ENCODE measurements around the gene OTOP2.

Gene OTOP2

DNA sequence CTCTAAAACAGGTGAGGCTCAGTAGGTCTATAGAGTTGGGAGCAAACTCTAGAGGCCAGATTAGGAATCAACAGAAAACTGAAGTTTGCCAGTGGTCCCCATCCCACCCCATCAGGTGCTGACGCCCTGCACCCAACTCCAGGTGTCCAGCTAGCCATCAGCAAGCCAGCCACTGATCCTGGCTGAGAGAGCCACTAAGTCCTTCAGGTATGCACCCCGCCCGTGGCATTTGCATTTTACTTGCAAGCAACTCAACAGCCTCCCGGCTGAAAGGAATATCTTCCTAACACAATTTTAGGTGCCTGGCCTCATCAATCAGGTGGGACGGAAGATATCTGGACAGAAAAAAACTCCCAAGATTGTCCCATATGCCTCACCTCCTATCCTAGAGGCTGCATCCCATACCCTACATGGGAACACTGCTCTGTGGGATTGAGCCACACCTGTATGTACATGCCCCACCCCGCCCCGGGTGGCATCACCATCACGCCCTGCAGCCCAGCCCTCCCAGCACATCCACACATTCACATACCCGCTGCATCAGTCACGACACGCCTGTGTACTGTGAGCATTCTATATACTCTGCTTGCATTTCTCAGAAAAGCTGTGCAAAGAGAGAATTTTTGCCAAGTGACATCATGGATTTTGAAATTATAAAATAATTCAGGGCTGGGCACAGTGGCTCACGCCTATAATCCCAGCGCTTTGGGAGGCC is 19.9 kb downstream of the OTOP2 start:
- Histone ChIP-seq H2AFZ (ENCODE audit: low read depth, low read length, severe bottlenecking) (no peak overlapping the region), H3K9me2 (replicated peaks; ENCODE audit: insufficient read depth, low read length) (no peaks in the 10 kb centered on the region), H4K20me1 (ENCODE audit: low read depth, low read length) (no peaks in the 10 kb centered on the region), H3K79me2 (ENCODE audit: insufficient read depth, low read length) (no peaks in the 10 kb centered on the region), H3F3A (ENCODE audit: insufficient read depth) (no peaks in the 10 kb centered on the region), H3K4me3 (ENCODE audit: insufficient read depth, low read length, poor library complexity, severe bottlenecking) (no peak overlapping the region), H3K27me3 (ENCODE audit: low read length) (no peaks in the 10 kb centered on the region), H3K27ac (ENCODE audit: low read depth, low read length) (no peak overlapping the region), H3K9me3 (ENCODE audit: insufficient read depth, low read length) (no peaks in the 10 kb centered on the region), H3K9ac (ENCODE audit: low read length) (no peak overlapping the region), H3K4me2 (ENCODE audit: low read depth, low read length, poor library complexity, severe bottlenecking) (no peak overlapping the region), H3K36me3 (ENCODE audit: low read length) (no peaks in the 10 kb centered on the region)
- TF ChIP-seq, protein P1, sequence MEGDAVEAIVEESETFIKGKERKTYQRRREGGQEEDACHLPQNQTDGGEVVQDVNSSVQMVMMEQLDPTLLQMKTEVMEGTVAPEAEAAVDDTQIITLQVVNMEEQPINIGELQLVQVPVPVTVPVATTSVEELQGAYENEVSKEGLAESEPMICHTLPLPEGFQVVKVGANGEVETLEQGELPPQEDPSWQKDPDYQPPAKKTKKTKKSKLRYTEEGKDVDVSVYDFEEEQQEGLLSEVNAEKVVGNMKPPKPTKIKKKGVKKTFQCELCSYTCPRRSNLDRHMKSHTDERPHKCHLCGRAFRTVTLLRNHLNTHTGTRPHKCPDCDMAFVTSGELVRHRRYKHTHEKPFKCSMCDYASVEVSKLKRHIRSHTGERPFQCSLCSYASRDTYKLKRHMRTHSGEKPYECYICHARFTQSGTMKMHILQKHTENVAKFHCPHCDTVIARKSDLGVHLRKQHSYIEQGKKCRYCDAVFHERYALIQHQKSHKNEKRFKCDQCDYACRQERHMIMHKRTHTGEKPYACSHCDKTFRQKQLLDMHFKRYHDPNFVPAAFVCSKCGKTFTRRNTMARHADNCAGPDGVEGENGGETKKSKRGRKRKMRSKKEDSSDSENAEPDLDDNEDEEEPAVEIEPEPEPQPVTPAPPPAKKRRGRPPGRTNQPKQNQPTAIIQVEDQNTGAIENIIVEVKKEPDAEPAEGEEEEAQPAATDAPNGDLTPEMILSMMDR (IDR thresholded peaks at IDR 0.05; ENCODE audit: insufficient read depth, low read length, poor library complexity, severe bottlenecking), result no peak
- no peak for TF ChIP-seq EZH2phosphoT487 (conservative IDR thresholded peaks at IDR 0.05; ENCODE audit: low read length)

DNA sequence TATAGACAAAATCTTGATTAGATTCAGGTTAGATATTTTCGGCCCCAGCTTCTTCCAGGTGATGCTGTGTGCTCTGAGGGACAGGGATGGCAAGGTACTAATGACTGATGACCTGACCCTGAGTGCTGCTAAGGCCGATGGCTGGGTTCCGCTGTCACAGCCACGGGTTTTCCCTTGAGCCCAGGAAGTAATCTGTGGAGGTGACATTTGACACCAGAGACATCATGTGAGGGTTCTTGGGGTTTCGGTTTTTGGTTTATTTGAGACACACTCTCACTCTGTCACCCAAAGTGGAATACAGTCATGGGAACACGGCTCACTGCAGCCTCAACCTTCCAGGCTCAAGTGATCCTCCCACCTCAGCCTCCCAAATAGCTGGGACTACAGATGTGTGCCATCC is 21.5 kb downstream of the OTOP2 start:
- Histone ChIP-seq H3K36me3 (ENCODE audit: low read length) (no peaks in the 10 kb centered on the region), H3K4me3 (ENCODE audit: insufficient read depth, low read length, poor library complexity, severe bottlenecking) (no peak overlapping the region), H2AFZ (ENCODE audit: low read depth, low read length, severe bottlenecking) (no peak overlapping the region), H3K4me2 (ENCODE audit: low read depth, low read length, poor library complexity, severe bottlenecking) (no peak overlapping the region), H3K79me2 (ENCODE audit: insufficient read depth, low read length) (no peaks in the 10 kb centered on the region), H3K9ac (ENCODE audit: low read length) (no peak overlapping the region), H3K27me3 (ENCODE audit: low read length) (no peaks in the 10 kb centered on the region), H3K9me2 (replicated peaks; ENCODE audit: insufficient read depth, low read length) (no peaks in the 10 kb centered on the region), H3K9me3 (ENCODE audit: insufficient read depth, low read length) (no peaks in the 10 kb centered on the region), H4K20me1 (ENCODE audit: low read depth, low read length) (no peaks in the 10 kb centered on the region), H3K27ac (ENCODE audit: low read depth, low read length) (no peak overlapping the region), H3F3A (ENCODE audit: insufficient read depth) (no peaks in the 10 kb centered on the region)
- TF ChIP-seq EZH2phosphoT487 (conservative IDR thresholded peaks at IDR 0.05; ENCODE audit: low read length), result no peak
- TF ChIP-seq, protein P1 (IDR thresholded peaks at IDR 0.05; ENCODE audit: insufficient read depth, low read length, poor library complexity, severe bottlenecking), result no peak

DNA sequence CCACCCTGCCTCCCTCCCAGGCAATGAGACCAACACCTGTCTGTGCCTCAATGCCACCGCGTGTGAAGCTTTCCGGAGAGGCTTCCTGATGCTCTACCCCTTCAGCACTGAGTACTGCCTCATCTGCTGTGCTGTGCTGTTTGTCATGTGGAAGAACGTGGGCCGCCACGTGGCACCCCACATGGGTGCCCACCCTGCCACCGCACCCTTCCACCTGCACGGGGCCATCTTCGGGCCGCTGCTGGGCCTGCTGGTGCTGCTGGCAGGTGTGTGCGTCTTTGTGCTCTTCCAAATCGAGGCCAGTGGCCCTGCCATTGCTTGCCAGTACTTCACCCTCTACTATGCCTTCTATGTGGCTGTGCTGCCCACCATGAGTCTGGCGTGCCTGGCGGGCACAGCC is 22.6 kb downstream of the OTOP2 start:
- no peaks in the 10 kb centered on the region for H3K36me3 ChIP-seq (ENCODE audit: low read length)
- no peak overlapping the region for H3K9ac ChIP-seq (ENCODE audit: low read length)
- H4K20me1 ChIP-seq (ENCODE audit: low read depth, low read length), result no peaks in the 10 kb centered on the region
- H3K27ac ChIP-seq (ENCODE audit: low read depth, low read length), result no peak overlapping the region
- H3K4me3 ChIP-seq (ENCODE audit: insufficient read depth, low read length, poor library complexity, severe bottlenecking), result no peak overlapping the region
- no peak overlapping the region for H3K4me2 ChIP-seq (ENCODE audit: low read depth, low read length, poor library complexity, severe bottlenecking)
- no peaks in the 10 kb centered on the region for H3K9me3 ChIP-seq (ENCODE audit: insufficient read depth, low read length)
- no peaks in the 10 kb centered on the region for H3F3A ChIP-seq (ENCODE audit: insufficient read depth)
- no peak overlapping the region for H2AFZ ChIP-seq (ENCODE audit: low read depth, low read length, severe bottlenecking)
- no peaks in the 10 kb centered on the region for H3K79me2 ChIP-seq (ENCODE audit: insufficient read depth, low read length)
- TF ChIP-seq, protein P1 (IDR thresholded peaks at IDR 0.05; ENCODE audit: insufficient read depth, low read length, poor library complexity, severe bottlenecking), result no peak
- TF ChIP-seq EZH2phosphoT487 (conservative IDR thresholded peaks at IDR 0.05; ENCODE audit: low read length), result no peak
- no peaks in the 10 kb centered on the region for H3K9me2 ChIP-seq (replicated peaks; ENCODE audit: insufficient read depth, low read length)
- H3K27me3 ChIP-seq (ENCODE audit: low read length), result no peaks in the 10 kb centered on the region

Measured in SU-DHL-6 (cell line).